ENCODE measurements around the gene OR8A1.

Gene OR8A1

DNA sequence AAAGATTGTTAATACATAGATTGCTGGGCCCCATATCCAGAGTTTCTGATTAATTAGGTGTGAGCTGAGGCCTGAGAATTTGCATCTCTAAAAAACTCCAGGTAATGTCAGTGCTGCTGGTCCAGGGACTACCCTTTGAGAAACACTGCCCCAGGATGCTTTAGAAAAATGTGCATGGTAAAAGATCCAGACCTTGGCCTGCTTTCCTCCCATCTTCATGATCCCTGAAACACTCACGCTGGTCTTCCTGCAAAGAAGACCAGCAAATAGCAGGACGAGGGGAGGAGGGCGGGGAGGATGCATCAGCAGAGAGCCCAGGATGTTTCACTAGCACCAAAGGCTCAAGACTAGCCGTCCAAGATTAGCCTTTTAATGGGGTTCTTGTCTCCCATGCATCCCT, at the start of gene OR8A1:
OR8A1 (plus strand) TSS at position 301 of the 400 bp plus-strand sequence. CDS start 123 bp downstream, outside the sequence.
- Histone ChIP-seq H3K4me3 (ENCODE audit: low read depth in 1 of 2, low read length in 2 of 2) (no peak within 1 kb of the TSS), H3K27ac (ENCODE audit: low read length) (no peak within 1 kb of the TSS), H3K9me3 (ENCODE audit: control insufficient read depth in 1 of 2, low read length in 2 of 2) (no peaks in the 10 kb centered on the region), H3K4me1 (ENCODE audit: control insufficient read depth in 1 of 2, insufficient read depth in 2 of 2, low read length in 2 of 2) (no peaks in the 10 kb centered on the region), H3K27me3 (ENCODE audit: low read depth, low read length) (no peaks in the 10 kb centered on the region), H3K36me3 (ENCODE audit: control insufficient read depth in 1 of 2, insufficient read depth in 2 of 2, low read length in 2 of 2) (no peaks in the 10 kb centered on the region)

DNA sequence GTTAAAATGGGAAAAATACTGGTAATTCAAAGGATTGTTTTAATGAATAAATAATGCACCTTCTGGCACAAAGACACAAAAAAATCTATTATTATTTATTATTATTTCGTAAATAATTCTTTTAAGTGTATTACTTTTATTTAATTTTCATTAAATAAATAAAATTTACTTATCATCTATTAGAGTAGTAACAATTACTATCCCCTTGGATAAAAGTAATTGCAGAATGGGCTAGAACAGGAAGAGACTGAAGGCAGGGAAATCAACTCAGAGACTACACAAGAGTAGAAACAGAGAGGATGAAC, 49.3 kb upstream of the OR8A1 start:
- Histone ChIP-seq H3K9me3 (ENCODE audit: control insufficient read depth in 1 of 2, low read length in 2 of 2) (no peaks in the 10 kb centered on the region), H3K27me3 (ENCODE audit: low read depth, low read length) (no peaks in the 10 kb centered on the region), H3K36me3 (ENCODE audit: control insufficient read depth in 1 of 2, insufficient read depth in 2 of 2, low read length in 2 of 2) (no peaks in the 10 kb centered on the region), H3K4me1 (ENCODE audit: control insufficient read depth in 1 of 2, insufficient read depth in 2 of 2, low read length in 2 of 2) (no peaks in the 10 kb centered on the region), H3K4me3 (ENCODE audit: low read depth in 1 of 2, low read length in 2 of 2) (no peak overlapping the region), H3K27ac (ENCODE audit: low read length) (no peak overlapping the region)

DNA sequence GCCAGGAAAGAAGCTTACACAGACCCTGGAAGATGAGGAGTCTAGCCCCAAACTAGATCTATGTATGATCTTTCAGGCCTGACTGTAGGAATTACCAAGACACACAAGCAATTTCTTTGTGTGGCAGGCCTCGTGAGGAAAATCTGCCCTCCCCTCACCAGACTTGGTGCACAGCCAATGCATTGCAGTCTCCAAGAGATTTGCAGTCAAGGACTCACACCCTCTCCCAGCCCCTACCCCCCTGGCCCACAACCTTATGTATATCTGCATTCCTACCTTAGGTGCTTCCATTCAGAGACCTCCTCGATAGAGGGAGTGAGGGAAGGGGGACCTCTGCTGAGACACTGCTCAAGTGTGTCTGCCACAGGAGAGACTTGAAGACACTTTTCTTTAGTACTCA, 36.2 kb upstream of the OR8A1 start:
- no peaks in the 10 kb centered on the region for H3K4me1 ChIP-seq (ENCODE audit: control insufficient read depth in 1 of 2, insufficient read depth in 2 of 2, low read length in 2 of 2)
- no peak overlapping the region for H3K27ac ChIP-seq (ENCODE audit: low read length)
- H3K27me3 ChIP-seq (ENCODE audit: low read depth, low read length): no peaks in the 10 kb centered on the region
- H3K36me3 ChIP-seq (ENCODE audit: control insufficient read depth in 1 of 2, insufficient read depth in 2 of 2, low read length in 2 of 2): no peaks in the 10 kb centered on the region
- no peaks in the 10 kb centered on the region for H3K9me3 ChIP-seq (ENCODE audit: control insufficient read depth in 1 of 2, low read length in 2 of 2)
- H3K4me3 ChIP-seq (ENCODE audit: low read depth in 1 of 2, low read length in 2 of 2): no peak overlapping the region

DNA sequence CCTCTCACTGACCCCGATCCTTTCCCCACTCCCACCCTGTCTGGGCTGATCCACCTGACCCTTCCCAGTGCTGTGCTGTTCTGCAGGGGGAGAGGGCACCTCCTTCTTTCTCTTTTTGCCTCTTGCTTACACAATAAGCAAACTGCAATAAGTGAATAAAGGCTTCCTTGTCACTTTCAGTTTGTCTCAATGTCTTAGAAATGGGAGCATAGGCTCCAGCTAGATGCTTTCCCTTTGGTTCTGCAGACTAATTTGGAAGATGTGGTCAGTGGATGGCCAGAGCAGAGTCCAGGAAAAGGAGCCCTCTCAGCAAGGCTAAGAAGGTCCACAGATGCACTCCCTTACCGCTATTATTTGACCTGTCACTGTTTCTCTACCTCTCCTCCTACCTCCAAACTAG, 35.7 kb upstream of the OR8A1 start:
- no peak overlapping the region for H3K4me3 ChIP-seq (ENCODE audit: low read depth in 1 of 2, low read length in 2 of 2)
- H3K9me3 ChIP-seq (ENCODE audit: control insufficient read depth in 1 of 2, low read length in 2 of 2): no peaks in the 10 kb centered on the region
- no peaks in the 10 kb centered on the region for H3K36me3 ChIP-seq (ENCODE audit: control insufficient read depth in 1 of 2, insufficient read depth in 2 of 2, low read length in 2 of 2)
- H3K4me1 ChIP-seq (ENCODE audit: control insufficient read depth in 1 of 2, insufficient read depth in 2 of 2, low read length in 2 of 2): no peaks in the 10 kb centered on the region
- no peaks in the 10 kb centered on the region for H3K27me3 ChIP-seq (ENCODE audit: low read depth, low read length)
- H3K27ac ChIP-seq (ENCODE audit: low read length): no peak overlapping the region

DNA sequence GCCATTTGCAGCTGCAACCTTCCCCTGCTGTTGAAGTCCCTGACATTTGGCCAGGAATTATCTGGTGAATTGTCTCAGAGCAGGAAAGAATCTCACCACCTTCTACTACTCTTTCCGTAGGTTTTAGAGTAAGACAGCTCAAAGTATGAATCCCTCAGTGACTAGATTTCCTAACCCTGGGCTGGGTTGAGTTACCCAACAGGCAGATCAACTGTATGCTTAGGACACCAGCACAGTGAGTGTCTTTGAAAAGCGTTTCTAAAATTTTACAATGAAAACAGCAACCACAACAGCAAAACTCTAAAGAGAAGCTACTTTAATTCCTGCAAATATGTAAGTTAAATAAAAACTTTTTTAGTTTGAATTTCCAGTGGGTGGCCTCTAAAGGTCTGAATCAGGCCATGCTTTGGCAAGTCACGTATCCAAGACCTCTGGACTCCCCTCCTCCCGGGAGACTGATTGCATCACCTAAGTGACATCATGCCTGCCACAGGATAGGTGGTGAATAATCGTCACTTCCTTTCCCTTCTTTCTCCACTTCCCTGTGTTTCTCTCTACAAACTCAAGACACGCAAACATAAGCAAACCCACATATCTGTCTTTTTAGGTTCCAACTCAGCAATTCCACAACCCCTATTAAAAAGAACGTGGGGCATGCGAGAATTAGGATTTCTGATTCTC, 34.1 kb upstream of the OR8A1 start:
- no peaks in the 10 kb centered on the region for H3K4me1 ChIP-seq (ENCODE audit: control insufficient read depth in 1 of 2, insufficient read depth in 2 of 2, low read length in 2 of 2)
- no peaks in the 10 kb centered on the region for H3K9me3 ChIP-seq (ENCODE audit: control insufficient read depth in 1 of 2, low read length in 2 of 2)
- H3K4me3 ChIP-seq (ENCODE audit: low read depth in 1 of 2, low read length in 2 of 2): no peak overlapping the region
- H3K27me3 ChIP-seq (ENCODE audit: low read depth, low read length): no peaks in the 10 kb centered on the region
- no peaks in the 10 kb centered on the region for H3K36me3 ChIP-seq (ENCODE audit: control insufficient read depth in 1 of 2, insufficient read depth in 2 of 2, low read length in 2 of 2)
- no peak overlapping the region for H3K27ac ChIP-seq (ENCODE audit: low read length)

DNA sequence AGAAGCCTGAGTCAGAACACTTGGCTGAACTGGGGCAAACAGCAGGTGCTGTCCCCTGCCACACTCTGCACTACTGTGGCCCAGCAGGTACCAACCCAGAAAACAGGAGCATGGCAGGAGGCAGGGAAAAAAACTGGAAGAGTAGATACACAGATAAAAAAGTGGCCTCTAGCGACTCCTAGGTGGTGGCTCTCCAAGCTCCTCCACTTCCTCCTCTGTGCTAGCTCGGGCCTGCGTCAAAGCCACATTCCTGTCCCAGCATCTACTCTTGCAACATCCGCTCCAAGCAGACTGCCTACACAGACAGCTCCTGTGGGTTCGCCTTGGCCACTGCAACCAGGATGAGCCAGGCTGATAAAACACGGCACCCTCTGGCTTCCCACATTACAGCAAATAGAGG, 33.3 kb upstream of the OR8A1 start:
- Histone ChIP-seq H3K9me3 (ENCODE audit: control insufficient read depth in 1 of 2, low read length in 2 of 2) (no peaks in the 10 kb centered on the region), H3K27ac (ENCODE audit: low read length) (no peak overlapping the region), H3K27me3 (ENCODE audit: low read depth, low read length) (no peaks in the 10 kb centered on the region), H3K36me3 (ENCODE audit: control insufficient read depth in 1 of 2, insufficient read depth in 2 of 2, low read length in 2 of 2) (no peaks in the 10 kb centered on the region), H3K4me3 (ENCODE audit: low read depth in 1 of 2, low read length in 2 of 2) (no peak overlapping the region), H3K4me1 (ENCODE audit: control insufficient read depth in 1 of 2, insufficient read depth in 2 of 2, low read length in 2 of 2) (no peaks in the 10 kb centered on the region)

DNA sequence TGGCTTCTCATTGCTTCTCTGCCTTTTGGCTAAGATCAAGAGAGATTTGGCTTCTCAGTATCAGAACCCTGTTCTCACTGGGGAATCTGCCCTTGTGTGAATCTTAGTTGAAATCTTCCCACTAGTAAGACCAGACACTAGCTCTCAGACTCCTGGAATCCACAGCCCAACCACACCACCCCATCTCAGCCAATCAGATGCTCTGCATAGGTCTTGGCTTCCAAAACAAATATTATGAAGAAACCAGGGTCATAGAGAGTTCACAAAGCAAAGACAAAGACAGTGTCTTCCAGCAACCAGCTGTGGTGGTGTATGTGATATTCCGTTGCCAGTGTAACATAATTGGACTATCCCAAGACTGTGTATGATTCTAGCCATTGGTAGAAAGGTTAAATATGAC, 31.8 kb upstream of the OR8A1 start:
- no peaks in the 10 kb centered on the region for H3K9me3 ChIP-seq (ENCODE audit: control insufficient read depth in 1 of 2, low read length in 2 of 2)
- H3K27ac ChIP-seq (ENCODE audit: low read length): no peak overlapping the region
- H3K4me3 ChIP-seq (ENCODE audit: low read depth in 1 of 2, low read length in 2 of 2): no peak overlapping the region
- no peaks in the 10 kb centered on the region for H3K4me1 ChIP-seq (ENCODE audit: control insufficient read depth in 1 of 2, insufficient read depth in 2 of 2, low read length in 2 of 2)
- H3K36me3 ChIP-seq (ENCODE audit: control insufficient read depth in 1 of 2, insufficient read depth in 2 of 2, low read length in 2 of 2): no peaks in the 10 kb centered on the region
- no peaks in the 10 kb centered on the region for H3K27me3 ChIP-seq (ENCODE audit: low read depth, low read length)

DNA sequence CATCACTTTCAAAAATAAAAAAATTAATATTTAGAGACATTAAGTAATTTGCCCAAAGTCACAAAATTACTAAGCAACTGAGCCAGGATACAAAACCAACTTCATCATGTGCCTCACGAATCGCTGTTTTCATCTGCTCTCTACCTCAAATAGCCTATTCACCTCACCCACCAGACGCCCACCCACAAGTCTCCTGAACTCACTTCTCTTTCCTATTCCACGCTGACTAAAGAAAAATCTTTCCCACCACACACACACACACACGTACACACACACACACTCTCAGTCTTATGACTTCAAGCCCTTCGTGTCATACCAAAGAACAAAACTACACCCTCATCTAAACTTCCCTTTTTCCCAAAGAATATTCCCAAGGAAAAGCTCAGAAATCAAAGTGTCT, 28.6 kb upstream of the OR8A1 start:
- no peak overlapping the region for H3K27ac ChIP-seq (ENCODE audit: low read length)
- H3K9me3 ChIP-seq (ENCODE audit: control insufficient read depth in 1 of 2, low read length in 2 of 2): no peaks in the 10 kb centered on the region
- no peaks in the 10 kb centered on the region for H3K36me3 ChIP-seq (ENCODE audit: control insufficient read depth in 1 of 2, insufficient read depth in 2 of 2, low read length in 2 of 2)
- no peaks in the 10 kb centered on the region for H3K4me1 ChIP-seq (ENCODE audit: control insufficient read depth in 1 of 2, insufficient read depth in 2 of 2, low read length in 2 of 2)
- H3K4me3 ChIP-seq (ENCODE audit: low read depth in 1 of 2, low read length in 2 of 2): no peak overlapping the region
- no peaks in the 10 kb centered on the region for H3K27me3 ChIP-seq (ENCODE audit: low read depth, low read length)

DNA sequence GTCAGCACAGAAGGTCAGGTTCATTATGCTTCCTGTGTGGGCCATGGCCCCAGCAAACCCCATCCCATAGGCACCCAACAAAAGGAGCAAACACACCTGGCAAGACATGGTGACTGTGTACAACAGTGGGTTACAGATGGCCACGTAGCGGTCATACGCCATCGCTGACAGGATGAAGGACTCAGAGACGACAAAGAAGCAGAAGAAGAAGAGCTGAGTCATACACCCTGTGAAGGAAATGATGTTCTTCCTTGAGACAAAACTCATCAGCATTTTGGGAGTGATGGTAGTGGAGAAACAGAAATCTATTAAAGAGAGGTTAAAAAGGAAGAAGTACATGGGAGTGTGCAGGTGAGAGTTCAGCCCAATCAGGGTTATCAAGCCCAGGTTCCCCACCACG, 26.7 kb upstream of the OR8A1 start:
- Histone ChIP-seq H3K27ac (ENCODE audit: low read length) (no peak overlapping the region), H3K9me3 (ENCODE audit: control insufficient read depth in 1 of 2, low read length in 2 of 2) (no peaks in the 10 kb centered on the region), H3K4me3 (ENCODE audit: low read depth in 1 of 2, low read length in 2 of 2) (no peak overlapping the region), H3K27me3 (ENCODE audit: low read depth, low read length) (no peaks in the 10 kb centered on the region), H3K4me1 (ENCODE audit: control insufficient read depth in 1 of 2, insufficient read depth in 2 of 2, low read length in 2 of 2) (no peaks in the 10 kb centered on the region), H3K36me3 (ENCODE audit: control insufficient read depth in 1 of 2, insufficient read depth in 2 of 2, low read length in 2 of 2) (no peaks in the 10 kb centered on the region)

DNA sequence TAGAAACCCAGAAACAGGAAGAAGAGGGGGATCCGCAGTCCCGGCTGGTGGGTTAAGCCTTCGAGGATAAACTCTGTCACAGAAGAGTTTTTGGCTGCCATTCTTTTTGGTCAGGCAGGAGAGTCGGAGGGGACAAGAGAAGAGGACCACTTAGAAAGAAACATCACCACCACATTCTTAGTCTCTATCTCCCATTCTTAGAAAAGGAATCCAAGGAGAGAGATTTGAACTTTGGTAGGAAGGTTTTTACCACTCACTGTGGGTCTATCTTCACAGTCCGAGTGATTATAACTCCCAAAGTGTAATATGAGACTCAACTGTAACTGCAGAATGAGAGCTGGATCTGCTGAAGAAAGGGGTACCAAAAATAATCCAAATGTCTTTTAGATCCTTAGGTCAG, 26.2 kb upstream of the OR8A1 start, which contains the start of gene OR8B12:
OR8B12 (minus strand) TSS at position 101 of the 400 bp plus-strand sequence; CDS start at position 101, 0 bp downstream.
- Histone ChIP-seq H3K9me3 (ENCODE audit: control insufficient read depth in 1 of 2, low read length in 2 of 2) (no peaks in the 10 kb centered on the region), H3K27ac (ENCODE audit: low read length) (no peak within 1 kb of the TSS), H3K36me3 (ENCODE audit: control insufficient read depth in 1 of 2, insufficient read depth in 2 of 2, low read length in 2 of 2) (no peaks in the 10 kb centered on the region), H3K4me1 (ENCODE audit: control insufficient read depth in 1 of 2, insufficient read depth in 2 of 2, low read length in 2 of 2) (no peaks in the 10 kb centered on the region), H3K27me3 (ENCODE audit: low read depth, low read length) (no peaks in the 10 kb centered on the region), H3K4me3 (ENCODE audit: low read depth in 1 of 2, low read length in 2 of 2) (no peak within 1 kb of the TSS)

DNA sequence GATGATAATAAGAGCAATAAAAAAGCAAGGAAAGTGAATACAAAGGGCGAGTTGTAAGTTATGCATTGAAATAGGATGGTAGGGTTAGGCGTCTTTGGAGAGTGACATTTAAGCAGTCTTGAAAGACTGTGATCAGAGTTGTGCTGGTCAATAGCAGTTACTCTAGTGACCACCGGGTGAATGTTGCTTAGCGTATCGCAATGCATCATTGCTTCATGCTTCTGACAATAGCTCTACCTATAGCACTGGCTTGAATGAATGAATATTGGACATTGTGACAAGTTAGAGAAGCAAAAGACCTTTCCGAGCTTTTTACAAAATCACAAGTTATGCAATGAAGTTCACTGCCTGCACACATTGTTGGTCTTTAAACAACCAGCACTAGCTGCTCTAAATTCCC, 18.6 kb upstream of the OR8A1 start:
- Histone ChIP-seq H3K36me3 (ENCODE audit: control insufficient read depth in 1 of 2, insufficient read depth in 2 of 2, low read length in 2 of 2) (no peaks in the 10 kb centered on the region), H3K27me3 (ENCODE audit: low read depth, low read length) (no peaks in the 10 kb centered on the region), H3K9me3 (ENCODE audit: control insufficient read depth in 1 of 2, low read length in 2 of 2) (no peaks in the 10 kb centered on the region), H3K4me1 (ENCODE audit: control insufficient read depth in 1 of 2, insufficient read depth in 2 of 2, low read length in 2 of 2) (no peaks in the 10 kb centered on the region), H3K4me3 (ENCODE audit: low read depth in 1 of 2, low read length in 2 of 2) (no peak overlapping the region), H3K27ac (ENCODE audit: low read length) (no peak overlapping the region)

DNA sequence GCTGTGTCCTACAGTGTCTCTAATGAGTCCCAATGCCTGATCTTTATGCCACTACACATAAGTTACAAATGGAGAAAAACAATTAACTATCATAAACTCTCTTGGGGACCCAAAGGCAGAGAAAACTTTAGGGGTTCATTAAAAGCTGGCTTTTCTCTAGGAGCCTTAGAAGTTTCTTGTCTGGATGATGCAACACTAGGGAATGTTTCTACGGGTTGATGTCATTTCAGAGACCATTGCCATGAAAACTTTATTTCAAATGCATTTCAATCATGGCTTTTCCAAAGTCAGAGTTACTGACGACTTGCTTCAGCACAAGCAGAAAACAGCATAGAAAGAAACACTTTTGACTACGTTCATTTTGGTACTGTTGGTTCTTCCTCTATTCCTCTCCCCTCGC, 17.8 kb upstream of the OR8A1 start:
- H3K27ac ChIP-seq (ENCODE audit: low read length): no peak overlapping the region
- no peaks in the 10 kb centered on the region for H3K9me3 ChIP-seq (ENCODE audit: control insufficient read depth in 1 of 2, low read length in 2 of 2)
- H3K36me3 ChIP-seq (ENCODE audit: control insufficient read depth in 1 of 2, insufficient read depth in 2 of 2, low read length in 2 of 2): no peaks in the 10 kb centered on the region
- H3K27me3 ChIP-seq (ENCODE audit: low read depth, low read length): no peaks in the 10 kb centered on the region
- no peaks in the 10 kb centered on the region for H3K4me1 ChIP-seq (ENCODE audit: control insufficient read depth in 1 of 2, insufficient read depth in 2 of 2, low read length in 2 of 2)
- no peak overlapping the region for H3K4me3 ChIP-seq (ENCODE audit: low read depth in 1 of 2, low read length in 2 of 2)

All from muscle layer of duodenum (tissue), 2 donors.